HG03469 (cell line): ENCODE results near the gene NAV2.
"Not testable (repeated sequence)": the region's sequence is repeated elsewhere in the genome, so short reads cannot be mapped to it uniquely, and the experiment has no call there.

Source experiments
- ATAC-seq: cut with Tn5 transposase; IDR thresholded peaks from one replicate; pipeline ENCODE4 v1.9.1; 2021; ENCODE audit warnings: mild to moderate bottlenecking, moderate library complexity, moderate number of reproducible peaks; ENCODE audit not compliant: unreplicated experiment

The NAV2 gene

DNA sequence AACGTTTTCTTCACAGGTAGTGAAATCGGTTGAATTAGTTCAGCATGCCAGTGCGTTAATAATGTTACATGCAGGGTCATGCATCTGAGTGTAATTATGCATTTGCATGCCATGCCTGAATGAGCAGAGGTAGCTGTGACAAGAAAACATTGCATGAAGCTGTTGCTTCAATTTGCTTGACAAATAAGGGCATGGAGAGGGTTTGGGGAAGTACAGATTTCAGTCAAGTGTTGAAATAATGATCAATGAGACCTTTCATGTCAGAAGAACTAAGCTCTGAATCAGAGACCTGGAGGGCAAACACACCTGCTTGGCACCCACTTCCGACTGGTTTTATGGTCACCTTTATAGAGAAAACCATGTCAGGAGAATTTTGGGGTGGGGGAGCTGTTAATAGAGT is 226.2 kb downstream of the NAV2 start:
- ATAC-seq, result no peak

DNA sequence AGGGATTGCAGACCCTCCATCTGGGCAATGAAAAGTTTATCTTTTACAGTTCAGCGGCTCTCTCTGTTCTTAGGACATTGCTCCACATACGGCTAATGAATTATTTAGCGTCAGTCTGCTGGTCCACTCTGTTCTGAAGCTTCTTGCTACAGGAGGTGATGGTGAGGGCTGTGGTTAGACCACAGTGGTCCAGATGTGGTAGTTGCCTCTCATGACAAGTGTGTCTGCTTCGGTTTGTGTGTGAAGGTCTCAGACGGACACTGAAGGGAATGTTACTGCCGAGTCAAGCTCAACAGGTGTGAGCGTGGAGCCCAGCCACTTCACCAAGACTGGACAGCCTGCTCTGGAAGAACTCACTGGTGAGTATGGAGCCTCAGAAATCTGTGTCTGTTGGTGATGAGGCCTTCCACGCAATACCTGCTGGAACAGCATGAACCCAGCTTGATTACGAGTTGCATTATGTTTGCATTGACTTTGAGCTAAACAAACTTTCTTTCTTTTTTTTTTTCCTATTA is 226.8 kb downstream of the NAV2 start:
- no peak for ATAC-seq

DNA sequence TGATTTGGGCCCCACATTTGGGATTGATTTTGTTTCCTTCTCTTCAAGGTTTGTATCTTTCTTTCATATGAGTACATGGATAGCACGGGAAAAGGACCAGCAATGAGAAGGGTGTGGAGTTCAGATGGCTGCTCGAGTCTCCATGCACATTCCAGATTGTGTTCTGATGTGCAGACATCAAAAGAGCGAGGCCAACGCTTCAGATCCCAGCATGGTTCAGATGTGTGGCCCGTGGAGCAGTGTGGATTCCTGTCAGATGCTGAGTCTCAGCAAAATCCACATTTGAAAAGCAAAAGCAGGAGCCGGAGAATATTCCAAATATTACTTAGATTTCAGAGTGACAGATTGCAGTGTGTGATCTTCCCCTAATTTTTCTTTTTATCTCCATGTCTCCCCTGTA is 228.2 kb downstream of the NAV2 start:
- no peak for ATAC-seq

DNA sequence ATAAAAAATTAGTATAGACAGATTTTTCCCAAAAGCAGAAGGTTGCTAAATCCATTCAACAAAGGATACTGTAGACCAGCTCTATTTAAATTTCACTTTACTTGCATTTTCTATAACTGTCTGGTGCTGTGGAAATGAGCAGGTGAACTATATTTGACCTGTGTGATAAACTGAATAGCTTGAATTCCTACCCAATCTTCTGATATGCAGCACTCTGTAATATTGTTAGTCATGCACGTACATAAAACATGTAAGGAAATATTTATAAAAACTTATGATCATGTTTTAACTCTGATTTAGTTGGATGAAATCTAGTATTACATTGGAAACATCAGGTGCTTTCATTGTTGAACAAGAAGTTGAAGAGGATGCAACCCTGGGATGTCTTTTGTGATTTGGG is 234.0 kb downstream of the NAV2 start:
- no peak for ATAC-seq

DNA sequence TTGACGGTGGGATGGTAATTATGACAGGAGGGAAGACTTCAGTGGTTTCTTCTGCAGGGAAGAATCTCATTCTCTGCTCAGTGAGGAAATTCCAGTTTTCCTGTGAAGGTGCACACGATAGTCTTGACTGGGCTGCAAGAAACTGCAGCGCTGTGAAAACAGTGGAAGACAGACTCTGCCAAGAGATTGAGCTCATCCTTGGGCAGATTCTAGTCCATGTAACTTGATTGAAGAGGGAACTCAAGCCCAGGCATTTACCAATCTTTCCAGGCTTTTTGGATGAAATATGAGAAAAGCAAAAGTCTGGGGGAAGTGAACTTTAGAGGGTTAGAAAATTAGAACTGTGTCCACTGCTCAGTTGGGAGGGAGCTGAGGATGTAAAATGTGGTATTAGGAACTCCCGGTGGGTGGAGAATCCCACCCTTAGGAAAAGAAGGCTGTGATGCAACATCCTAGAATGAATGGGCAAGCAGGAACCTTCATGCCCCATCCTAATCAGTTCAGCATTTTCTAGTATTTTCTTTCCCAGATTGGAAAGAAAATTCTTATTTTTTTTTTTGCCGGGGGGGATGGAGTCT is 235.0 kb downstream of the NAV2 start:
- no peak for ATAC-seq

DNA sequence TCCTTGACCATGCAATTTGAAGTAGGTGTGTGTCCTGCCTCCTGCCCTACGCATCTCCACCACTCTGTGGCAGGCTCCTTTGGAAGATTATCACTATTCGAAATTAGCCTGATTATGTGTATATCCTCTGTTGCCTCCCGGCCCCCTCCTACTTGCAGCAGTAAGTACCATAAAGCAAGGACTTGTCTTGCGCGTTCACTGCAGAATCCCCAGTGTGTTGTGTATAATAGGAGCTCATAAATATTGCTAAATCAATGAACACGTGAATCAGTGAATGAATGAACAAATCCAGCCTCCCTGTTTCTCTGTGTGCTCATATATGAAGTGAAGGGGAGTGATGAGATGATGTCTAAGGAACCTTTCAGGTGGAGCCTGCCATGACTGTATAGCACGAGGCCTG is 237.0 kb downstream of the NAV2 start:
- no peak for ATAC-seq

DNA sequence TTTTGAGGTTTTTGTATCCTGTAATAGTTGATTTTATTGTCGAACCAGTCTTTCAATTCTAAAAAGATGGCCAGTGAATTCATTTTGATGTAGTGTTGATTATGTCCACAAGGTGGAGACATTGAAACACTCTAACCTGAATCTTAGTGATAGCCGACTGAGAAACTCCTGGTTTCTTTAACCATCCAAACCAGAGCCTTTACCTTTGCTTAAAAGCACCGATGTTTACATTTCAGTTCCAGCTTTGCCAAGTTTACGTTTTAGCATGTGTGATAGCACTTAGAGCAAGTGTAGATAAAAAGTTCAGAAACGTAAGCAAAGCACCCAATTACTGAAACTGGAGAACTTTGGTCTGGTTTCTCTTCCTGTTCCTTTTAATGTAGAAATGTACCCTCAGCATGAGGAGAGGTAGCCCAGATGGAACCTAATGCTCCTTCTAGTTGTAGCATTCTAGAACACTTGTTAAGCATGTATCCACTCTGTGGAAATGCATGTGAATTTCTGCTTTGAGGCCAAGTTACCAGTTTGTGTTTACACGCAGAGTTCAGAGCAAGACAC is 239.0 kb downstream of the NAV2 start:
- ATAC-seq, result peak; percentile 75

DNA sequence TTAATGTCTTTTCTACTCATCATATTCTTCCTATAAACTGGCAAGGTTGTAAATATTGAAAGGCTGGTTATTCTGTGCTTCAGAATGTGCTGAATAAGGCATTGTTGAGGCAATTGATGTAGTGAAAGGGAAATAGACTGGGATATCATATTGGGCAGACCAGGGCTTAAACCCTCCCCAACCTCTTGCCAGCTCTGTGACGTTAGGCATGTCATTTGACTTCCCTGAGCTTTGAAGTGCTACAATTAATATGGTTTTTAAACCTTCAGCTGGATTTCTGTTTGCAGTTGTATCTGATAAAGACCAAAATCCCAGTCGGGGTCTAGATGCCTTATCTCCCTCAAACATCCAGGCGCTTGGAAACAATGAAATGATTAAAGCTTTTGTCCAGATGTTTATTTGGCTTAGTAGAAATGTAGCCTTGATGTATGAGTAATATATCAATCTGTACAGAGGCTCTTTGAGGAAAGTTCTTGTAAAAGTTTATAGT is 239.5 kb downstream of the NAV2 start:
- peak; percentile 3 for ATAC-seq

DNA sequence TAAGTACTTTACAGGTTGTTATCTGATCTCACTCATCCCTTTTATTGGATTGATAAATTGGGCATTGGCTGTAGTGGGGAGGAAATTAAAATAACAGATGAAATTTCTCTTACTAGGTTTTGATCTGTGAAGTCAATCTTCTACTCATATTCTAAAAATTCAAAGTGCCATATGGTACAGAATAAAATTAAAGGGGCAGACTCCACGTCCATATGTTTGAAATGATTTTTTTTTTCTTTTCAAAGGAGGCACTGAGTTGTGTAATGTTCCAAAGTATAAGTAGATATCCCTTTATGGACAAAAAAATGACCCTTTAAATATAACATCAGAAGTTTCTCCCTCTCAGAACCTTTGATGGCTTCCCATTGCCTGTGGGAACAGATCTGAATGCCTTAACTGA is 240.3 kb downstream of the NAV2 start:
- no peak for ATAC-seq

DNA sequence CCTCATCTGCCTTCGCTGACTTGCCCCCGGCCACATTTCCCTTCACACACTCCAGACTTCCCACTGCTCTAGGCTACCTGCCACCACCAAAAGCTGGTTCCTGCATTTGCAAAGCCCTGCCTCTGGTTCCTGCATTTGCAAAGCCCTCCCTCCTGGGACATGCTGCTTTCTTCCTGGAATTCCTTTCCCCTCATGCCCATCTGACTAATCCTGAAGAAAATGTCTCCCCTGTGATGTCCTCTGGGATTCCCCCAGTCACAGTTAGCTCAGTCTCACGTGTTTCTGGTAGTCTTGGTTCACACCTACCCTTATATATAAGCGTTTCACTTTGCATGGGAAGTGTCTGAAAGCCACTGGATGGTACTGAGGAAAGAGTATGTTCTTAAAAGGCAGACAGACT is 240.7 kb downstream of the NAV2 start:
- no peak for ATAC-seq

DNA sequence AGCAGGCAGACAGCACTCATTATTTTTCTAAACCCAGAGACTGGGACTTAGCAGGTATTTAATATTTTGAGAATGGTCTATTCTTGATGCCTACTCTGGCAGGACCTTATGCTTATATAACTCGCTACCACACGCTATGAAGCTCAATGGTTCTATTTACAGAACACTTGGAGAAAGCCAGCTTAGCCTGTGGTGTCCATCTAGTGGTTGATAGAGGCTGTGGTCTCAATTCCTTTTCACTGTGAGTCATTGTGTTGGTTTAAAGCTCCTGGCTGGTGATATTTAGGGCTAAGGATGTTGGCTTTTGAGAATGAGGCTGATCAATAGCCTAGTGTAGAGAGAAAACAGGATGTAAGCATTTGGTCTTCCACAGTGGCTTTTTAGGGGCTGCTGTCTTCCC is 241.3 kb downstream of the NAV2 start:
- ATAC-seq, result no peak

DNA sequence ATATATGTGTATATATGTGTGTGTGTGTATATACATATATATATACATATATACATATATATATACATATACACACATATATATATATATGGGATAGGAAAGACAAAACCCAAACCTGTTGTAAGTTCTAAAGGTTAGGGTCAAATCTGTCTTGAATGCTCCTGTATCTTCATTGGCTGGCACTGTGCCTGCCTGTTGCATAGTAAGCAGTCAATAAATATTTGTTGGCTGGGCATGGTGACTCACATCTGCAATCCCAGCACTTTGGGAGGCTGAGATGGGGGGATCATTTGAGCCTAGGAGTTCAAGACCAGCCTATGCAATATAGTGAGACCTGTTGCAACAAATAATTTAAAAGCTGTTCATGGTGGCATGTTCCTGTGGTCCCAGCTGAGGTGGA is 242.3 kb downstream of the NAV2 start:
- ATAC-seq, result no peak

DNA sequence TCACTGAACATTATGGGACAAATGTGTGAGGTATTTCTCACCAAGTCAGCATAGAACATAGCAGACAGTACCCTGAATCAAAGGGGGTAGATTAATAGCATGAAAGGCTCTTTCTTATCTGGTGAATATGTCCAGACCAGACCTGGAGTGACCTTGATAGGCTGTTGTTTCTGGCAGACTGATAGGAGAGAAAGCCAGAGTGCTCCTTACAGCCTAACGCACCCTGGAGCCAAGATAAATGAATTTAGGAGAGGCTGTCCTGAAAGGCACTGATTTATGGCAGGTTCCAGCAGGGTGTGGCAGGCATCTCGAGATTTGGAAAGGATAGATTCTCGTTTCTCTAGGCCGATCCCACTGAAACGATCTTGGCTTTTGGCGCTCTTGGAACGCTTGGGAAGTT is 243.0 kb downstream of the NAV2 start:
- no peak for ATAC-seq

DNA sequence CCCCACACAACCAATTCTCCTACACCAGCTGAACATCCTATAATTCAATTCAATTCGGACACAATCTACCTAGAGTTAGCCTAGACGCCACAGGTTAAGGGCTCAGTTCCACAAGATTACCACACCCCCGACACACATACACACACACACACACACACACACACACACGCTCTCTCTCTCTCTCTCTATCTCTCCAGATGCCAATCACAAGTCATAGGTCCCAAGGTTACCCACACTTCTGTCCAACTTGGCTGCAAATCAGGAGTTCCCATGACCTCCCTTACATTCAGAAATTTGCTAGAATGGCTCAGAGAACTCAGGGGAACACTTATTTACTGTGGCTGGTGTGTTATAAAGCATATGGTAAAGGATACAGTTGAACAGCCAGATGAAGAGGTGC is 243.6 kb downstream of the NAV2 start:
- ATAC-seq, result no peak

DNA sequence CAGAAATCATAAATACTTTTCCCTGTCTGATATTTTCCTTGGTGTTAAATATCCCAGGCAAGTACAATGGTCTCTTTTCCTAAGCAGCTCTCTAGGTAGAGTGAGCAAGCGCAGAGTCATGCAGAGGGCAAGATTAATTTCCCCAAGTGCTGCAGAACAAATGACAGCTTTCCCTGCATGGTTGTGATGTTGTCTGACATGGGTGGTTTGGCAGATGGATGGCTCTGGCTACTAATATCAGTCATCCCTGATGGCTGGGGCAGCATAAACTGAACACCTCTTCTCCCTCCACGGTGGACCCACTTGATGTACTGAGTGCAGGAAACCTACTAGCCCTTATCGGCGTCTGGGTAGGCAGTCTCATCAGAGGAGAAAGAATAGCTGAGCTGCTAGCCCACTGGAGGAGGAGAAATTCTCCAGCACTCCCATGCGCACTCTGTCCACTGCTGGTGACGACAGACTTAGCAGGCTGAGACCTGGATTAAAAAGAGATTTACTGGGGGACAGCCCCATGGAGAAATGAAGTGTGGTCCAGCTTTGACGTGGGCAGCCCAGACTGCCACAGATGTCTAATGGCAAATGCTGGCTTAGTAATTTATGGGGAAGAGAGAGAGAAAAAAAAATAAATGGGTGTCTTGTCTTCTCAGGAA is 244.8 kb downstream of the NAV2 start:
- no peak for ATAC-seq

DNA sequence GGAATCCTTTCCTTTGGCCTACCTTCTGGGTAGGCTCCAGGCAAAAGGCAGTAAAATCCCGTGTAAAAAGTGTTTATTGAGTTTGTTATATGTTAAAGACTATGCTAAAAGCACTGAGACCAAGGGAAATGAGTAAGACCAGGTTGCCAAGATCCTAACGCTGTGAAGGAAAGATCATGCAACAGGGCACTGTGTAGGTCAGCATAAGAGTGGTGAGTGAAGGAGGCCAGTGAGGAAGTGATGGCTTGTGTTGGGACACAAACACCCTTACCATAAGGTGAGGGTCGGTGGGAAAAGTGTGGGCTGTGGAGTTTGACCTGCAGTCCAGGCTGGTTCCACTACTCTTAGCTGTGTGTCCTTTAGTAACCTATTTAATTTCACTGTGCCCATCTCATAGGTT is 245.6 kb downstream of the NAV2 start:
- ATAC-seq, result no peak

DNA sequence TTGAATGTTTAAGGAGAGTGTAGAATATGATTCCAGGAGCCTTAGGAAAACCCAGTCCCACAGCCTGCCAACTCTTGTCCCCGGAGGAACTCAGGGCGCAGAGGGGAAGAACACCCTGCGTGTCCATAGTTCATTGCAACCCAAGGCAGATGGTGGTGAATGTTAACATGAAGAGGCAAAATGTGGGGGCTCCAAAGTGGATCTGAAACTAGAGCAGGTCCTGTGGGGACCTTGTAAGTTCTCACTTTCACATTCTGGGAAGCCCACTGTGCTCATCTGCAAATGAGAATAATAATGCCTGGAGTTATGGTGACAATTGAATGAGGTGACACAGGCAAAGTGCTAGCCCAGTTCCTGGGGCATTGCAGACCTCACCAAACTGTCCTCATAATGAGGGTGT is 246.6 kb downstream of the NAV2 start:
- no peak for ATAC-seq

DNA sequence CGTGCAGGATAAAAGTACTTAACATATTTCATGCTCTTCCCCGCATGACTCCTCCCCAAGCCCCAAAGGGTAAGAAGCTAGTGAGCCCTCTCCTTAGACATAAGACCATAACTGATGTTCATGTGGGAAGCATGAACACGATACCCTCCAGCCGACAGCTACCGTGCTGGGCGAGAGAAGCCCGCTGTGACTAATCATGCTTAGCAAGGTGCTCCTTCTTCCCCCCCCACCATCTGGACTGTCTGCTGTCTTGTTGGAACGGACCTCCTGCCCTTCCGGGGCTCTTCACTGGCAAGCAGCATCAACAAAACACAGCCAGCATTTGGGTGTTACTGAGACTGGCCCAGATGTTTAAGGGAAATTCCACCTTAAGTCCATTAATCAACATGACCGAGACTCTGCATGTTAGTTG is 247.0 kb downstream of the NAV2 start:
- no peak for ATAC-seq

DNA sequence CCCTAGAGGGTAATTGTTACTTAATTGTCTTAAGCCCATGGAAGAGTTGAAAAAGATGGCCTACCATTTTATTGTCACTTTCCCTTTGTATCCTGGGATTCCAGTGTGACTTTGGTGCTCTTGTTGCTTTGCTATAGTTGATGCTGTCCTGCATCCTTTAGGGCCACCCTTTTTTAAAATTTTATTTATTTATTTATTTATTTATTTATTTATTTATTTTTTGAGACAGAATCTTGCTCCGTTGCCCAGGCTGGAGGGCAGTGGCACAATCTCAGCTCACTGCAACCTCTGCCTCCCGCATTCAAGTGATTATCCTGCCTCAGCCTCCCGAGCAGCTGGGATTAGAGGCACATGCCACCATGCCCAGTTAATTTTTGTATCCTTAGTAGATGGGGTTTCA is 247.8 kb downstream of the NAV2 start:
- ATAC-seq, result not testable (repeated sequence)

DNA sequence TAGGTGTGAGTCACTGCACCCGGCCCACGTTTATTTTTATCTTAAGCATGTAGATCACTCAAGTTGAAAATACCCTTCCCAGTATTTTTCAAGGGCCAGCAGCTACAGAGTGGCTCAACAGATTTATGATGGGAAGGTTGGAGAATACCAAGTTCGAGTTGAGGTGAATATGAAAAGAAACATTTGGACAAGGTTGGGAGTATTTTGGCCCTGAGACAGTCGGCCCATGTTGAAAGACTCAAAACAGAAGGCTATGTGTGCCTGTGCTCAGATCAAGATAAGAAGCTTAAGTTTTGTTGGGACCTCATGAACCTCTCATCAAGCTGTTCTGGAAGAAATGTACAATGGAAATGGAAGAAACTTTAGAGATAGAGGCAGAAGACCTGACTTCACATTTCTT is 248.6 kb downstream of the NAV2 start:
- ATAC-seq, result no peak

DNA sequence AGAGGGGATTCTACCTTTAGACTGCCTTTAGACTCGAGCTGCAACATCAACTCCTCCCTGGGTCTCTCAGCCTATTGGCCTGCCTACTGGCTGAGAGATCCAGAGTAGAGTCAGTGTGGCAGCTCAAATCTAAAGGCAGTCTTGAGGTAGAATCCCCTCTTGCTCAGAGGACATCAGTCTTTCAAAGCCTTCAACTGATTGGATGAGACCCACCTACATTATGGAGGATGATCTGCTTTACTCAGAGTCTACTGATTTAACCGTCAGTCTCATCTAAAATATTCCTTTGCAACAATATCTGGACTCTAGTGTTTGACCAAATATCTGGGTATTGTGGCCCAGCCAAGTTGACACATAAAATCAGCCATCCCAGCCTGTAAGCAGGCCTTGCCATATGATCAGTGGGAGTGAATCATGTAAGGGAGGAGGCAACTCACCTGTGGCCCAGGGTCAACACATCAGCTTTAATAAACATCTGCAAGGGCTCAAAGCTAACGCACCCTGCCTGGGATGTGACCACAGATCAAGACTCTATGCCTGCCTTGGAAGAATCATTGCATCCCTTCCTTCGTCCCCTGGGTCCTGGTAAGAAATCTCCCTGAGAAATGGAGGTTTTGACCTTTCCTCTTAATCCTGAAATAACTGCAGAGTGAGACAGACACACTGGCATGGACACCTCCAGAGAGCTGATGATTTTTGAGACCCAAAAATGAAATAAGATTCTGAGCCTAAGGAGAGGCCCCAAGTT is 249.6 kb downstream of the NAV2 start:
- ATAC-seq, result no peak

DNA sequence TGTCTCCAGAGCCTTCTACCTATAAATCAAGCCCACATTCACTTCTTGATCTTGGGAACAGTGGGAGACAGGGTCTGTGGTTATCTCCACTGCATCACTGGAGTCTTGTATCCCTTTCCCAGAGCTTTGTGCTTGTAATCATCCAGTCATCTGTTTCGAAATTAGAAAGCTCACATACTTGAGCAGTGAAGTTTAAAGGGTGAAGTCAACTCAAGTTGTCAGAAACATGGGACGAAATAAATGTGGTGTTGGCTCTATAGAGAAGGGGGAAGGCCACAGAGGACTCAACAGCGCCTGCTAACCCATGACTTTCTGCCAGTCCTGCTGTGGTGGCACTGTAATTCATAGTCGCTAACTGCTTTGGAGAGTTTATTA is 250.2 kb downstream of the NAV2 start:
- ATAC-seq, result no peak
